Neural progenitor cell (in vitro differentiated cells): ENCODE measurements around the gene NOXRED1. TPM values are rescaled to one million over a fixed set of nuclear protein-coding genes. Genes with fewer than 3 reads are reported as not detected.

Source experiments
- DNase-seq: peaks from one replicate; pipeline ENCODE4 v3.0.0-alpha.2; 2016; ENCODE audit warnings: low spot score
- H2AFZ ChIP-seq: fragments of 200-600 bp; sonication (generic); replicated peaks from 2 replicates; pipeline ENCODE4 v1.6.1; 2016; ENCODE audit warnings: antibody characterized with exemption
- H3F3A ChIP-seq: fragments of 200-600 bp; sonication (generic); 2 replicates; pipeline ENCODE4 v1.6.1; 2016; ENCODE audit warnings: antibody characterized with exemption, low read depth
- H3K27ac ChIP-seq: fragments of 200-600 bp; sonication (generic); 2 replicates; pipeline ENCODE4 v1.5.1; 2016; ENCODE audit warnings: mild to moderate bottlenecking
- H3K27me3 ChIP-seq: fragments of 200-600 bp; sonication (generic); 2 replicates; pipeline ENCODE4 v1.6.1; 2016; ENCODE audit warnings: mild to moderate bottlenecking, moderate library complexity
- H3K36me3 ChIP-seq: fragments of 200-600 bp; sonication (generic); 2 replicates; pipeline ENCODE4 v1.5.1; 2016
- H3K4me1 ChIP-seq: fragments of 200-600 bp; sonication (generic); 2 replicates; pipeline ENCODE4 v1.6.1; 2016; ENCODE audit warnings: mixed run types
- H3K4me2 ChIP-seq: fragments of 200-600 bp; sonication (generic); 2 replicates; pipeline ENCODE4 v1.6.1; 2016
- H3K4me3 ChIP-seq: fragments of 200-600 bp; sonication (generic); 2 replicates; pipeline ENCODE4 v1.5.1; 2016
- H3K79me2 ChIP-seq: fragments of 200-600 bp; sonication (generic); 2 replicates; pipeline ENCODE4 v1.6.1; 2016; ENCODE audit warnings: low read depth
- H3K9ac ChIP-seq: fragments of 200-600 bp; sonication (generic); 2 replicates; pipeline ENCODE4 v1.6.1; 2016
- H3K9me3 ChIP-seq: fragments of 200-600 bp; sonication (generic); 2 replicates; pipeline ENCODE4 v1.5.1; 2016; ENCODE audit warnings: low read depth
- H4K20me1 ChIP-seq: fragments of 200-600 bp; sonication (generic); 2 replicates; pipeline ENCODE4 v1.6.1; 2016; ENCODE audit warnings: low read depth
- H3K27ac Mint-ChIP-seq: 3 replicates; pipeline ENCODE4 v1.8.0; 2021; ENCODE audit warnings: mixed read lengths
- H3K27me3 Mint-ChIP-seq: 2 replicates; pipeline ENCODE4 v1.8.0; 2022; ENCODE audit warnings: low read depth, mild to moderate bottlenecking, inconsistent platforms, moderate library complexity, mixed read lengths; ENCODE audit not compliant: insufficient read depth
- H3K36me3 Mint-ChIP-seq: 3 replicates; pipeline ENCODE4 v1.8.0; 2021; ENCODE audit warnings: mixed read lengths
- H3K4me1 Mint-ChIP-seq: 3 replicates; pipeline ENCODE4 v1.8.0; 2021; ENCODE audit warnings: mixed read lengths
- H3K4me3 Mint-ChIP-seq: 3 replicates; pipeline ENCODE4 v1.8.0; 2021; ENCODE audit warnings: mild to moderate bottlenecking, moderate library complexity, mixed read lengths
- H3K9me3 Mint-ChIP-seq: 3 replicates; pipeline ENCODE4 v1.8.0; 2020; ENCODE audit warnings: mixed read lengths
- EZH2 ChIP-seq: fragments of 200-600 bp; sonication (generic); IDR thresholded peaks from 2 replicates; pipeline ENCODE4 v1.6.1; 2017; ENCODE audit warnings: antibody characterized with exemption, mild to moderate bottlenecking, moderate library complexity
- EZH2phosphoT487 ChIP-seq: fragments of 200-600 bp; sonication (generic); IDR thresholded peaks from 2 replicates; pipeline ENCODE4 v1.6.1; 2017; ENCODE audit warnings: antibody characterized with exemption
- small RNA-seq: library from RNA; depleted of rRNA; stranded (forward); fragments of <200 nt; gene quantifications from one replicate; pipeline ENCODE3, GENCODE V24; 2015
- total RNA-seq: library from RNA; depleted of rRNA; stranded (reverse); fragments of >200 nt; gene quantifications from 2 replicates; pipeline ENCODE4 v1.2.3, GENCODE V29; 2015; ENCODE audit warnings: low replicate concordance
- TF ChIP-seq, protein P1 (sequence below): fragments of 200-600 bp; sonication (generic); IDR thresholded peaks from 2 replicates; pipeline ENCODE4 v1.5.1; 2017; ENCODE audit warnings: antibody characterized with exemption, mild to moderate bottlenecking

Gene NOXRED1
- total RNA-seq, 1 donor from 2014 or later, result 0.07 TPM

DNA sequence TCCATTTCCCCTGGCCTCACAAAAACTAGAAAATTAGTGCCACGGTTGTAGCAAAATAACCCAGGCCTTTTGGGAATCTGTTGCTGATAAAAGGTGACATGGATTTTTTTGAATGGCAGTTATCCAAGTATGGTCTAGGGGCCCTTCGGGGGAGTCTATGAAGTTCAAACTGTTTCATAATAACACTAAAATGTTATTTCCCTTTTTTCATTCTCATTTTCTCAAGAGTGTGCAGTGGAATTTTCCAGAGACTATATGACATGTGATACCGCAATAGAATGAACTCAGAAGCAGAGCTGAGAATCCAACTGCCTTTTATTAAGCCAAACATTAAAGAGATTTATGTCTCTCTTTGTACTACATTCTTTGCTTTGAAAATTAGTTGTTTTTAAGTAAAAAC is 75.6 kb downstream of the NOXRED1 start:
- peaks cover 21% of the 10 kb centered on the region for H3K36me3 Mint-ChIP-seq
- H3K9me3 Mint-ChIP-seq, result no peaks in the 10 kb centered on the region
- H3K79me2 ChIP-seq, result no peaks in the 10 kb centered on the region
- H3K27me3 Mint-ChIP-seq, result no peaks in the 10 kb centered on the region
- peaks cover 4% of the 10 kb centered on the region for H3K4me1 ChIP-seq
- H3K4me3 Mint-ChIP-seq, result no peak overlapping the region
- no peaks in the 10 kb centered on the region for H3K9me3 ChIP-seq
- H2AFZ ChIP-seq, result no peak overlapping the region
- H3K27ac Mint-ChIP-seq, result no peak overlapping the region
- H3K27ac ChIP-seq, result no peak overlapping the region
- H4K20me1 ChIP-seq, result no peaks in the 10 kb centered on the region
- H3K9ac ChIP-seq, result no peak overlapping the region
- no peaks in the 10 kb centered on the region for H3K36me3 ChIP-seq
- no peak for TF ChIP-seq EZH2
- TF ChIP-seq, protein P1, sequence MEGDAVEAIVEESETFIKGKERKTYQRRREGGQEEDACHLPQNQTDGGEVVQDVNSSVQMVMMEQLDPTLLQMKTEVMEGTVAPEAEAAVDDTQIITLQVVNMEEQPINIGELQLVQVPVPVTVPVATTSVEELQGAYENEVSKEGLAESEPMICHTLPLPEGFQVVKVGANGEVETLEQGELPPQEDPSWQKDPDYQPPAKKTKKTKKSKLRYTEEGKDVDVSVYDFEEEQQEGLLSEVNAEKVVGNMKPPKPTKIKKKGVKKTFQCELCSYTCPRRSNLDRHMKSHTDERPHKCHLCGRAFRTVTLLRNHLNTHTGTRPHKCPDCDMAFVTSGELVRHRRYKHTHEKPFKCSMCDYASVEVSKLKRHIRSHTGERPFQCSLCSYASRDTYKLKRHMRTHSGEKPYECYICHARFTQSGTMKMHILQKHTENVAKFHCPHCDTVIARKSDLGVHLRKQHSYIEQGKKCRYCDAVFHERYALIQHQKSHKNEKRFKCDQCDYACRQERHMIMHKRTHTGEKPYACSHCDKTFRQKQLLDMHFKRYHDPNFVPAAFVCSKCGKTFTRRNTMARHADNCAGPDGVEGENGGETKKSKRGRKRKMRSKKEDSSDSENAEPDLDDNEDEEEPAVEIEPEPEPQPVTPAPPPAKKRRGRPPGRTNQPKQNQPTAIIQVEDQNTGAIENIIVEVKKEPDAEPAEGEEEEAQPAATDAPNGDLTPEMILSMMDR, result no peak
- no peak overlapping the region for H3K4me2 ChIP-seq
- no peak for DNase-seq
- H3K4me3 ChIP-seq, result no peak overlapping the region
- peaks cover 5% of the 10 kb centered on the region for H3K4me1 Mint-ChIP-seq
- no peaks in the 10 kb centered on the region for H3K27me3 ChIP-seq
- no peaks in the 10 kb centered on the region for H3F3A ChIP-seq

- Mint-ChIP-seq H3K27ac (no peak overlapping the region), H3K27me3 (no peaks in the 10 kb centered on the region), H3K36me3 (peaks cover 23% of the 10 kb centered on the region), H3K4me3 (no peak overlapping the region), H3K9me3 (no peaks in the 10 kb centered on the region), H3K4me1 (peaks cover 5% of the 10 kb centered on the region)
- H3K4me1 ChIP-seq, result peaks cover 4% of the 10 kb centered on the region
- no peaks in the 10 kb centered on the region for H3K27me3 ChIP-seq
- H3K79me2 ChIP-seq, result no peaks in the 10 kb centered on the region
- no peaks in the 10 kb centered on the region for H4K20me1 ChIP-seq
- no peak overlapping the region for H3K4me2 ChIP-seq
- H3K9me3 ChIP-seq, result no peaks in the 10 kb centered on the region
- H3K27ac ChIP-seq, result no peak overlapping the region
- H3K9ac ChIP-seq, result no peak overlapping the region
- no peaks in the 10 kb centered on the region for H3F3A ChIP-seq
- no peak overlapping the region for H3K4me3 ChIP-seq
- TF ChIP-seq EZH2phosphoT487, result no peak
- TF ChIP-seq, protein P1, result no peak
- TF ChIP-seq EZH2, result no peak
- DNase-seq, result no peak
- no peak overlapping the region for H2AFZ ChIP-seq
- no peaks in the 10 kb centered on the region for H3K36me3 ChIP-seq
These were observed 76.8 kb downstream of the NOXRED1 start for GRCh38 chr14:77346495-77346894.

GRCh38 chr14:77344377-77344996 is 78.8 kb downstream of the NOXRED1 start:
- H3K36me3 ChIP-seq, result no peaks in the 10 kb centered on the region
- H3K4me3 ChIP-seq, result no peak overlapping the region
- H2AFZ ChIP-seq, result no peak overlapping the region
- no peaks in the 10 kb centered on the region for H3F3A ChIP-seq
- H3K9me3 ChIP-seq, result no peaks in the 10 kb centered on the region
- Mint-ChIP-seq H3K4me1 (peaks cover 5% of the 10 kb centered on the region), H3K27me3 (no peaks in the 10 kb centered on the region), H3K27ac (no peak overlapping the region), H3K9me3 (no peaks in the 10 kb centered on the region), H3K4me3 (no peak overlapping the region), H3K36me3 (peaks cover 24% of the 10 kb centered on the region)
- no peak overlapping the region for H3K27ac ChIP-seq
- TF ChIP-seq, protein P1, result no peak
- TF ChIP-seq EZH2 (no peak), EZH2phosphoT487 (no peak)
- H4K20me1 ChIP-seq, result no peaks in the 10 kb centered on the region
- no peak overlapping the region for H3K9ac ChIP-seq
- H3K4me1 ChIP-seq, result peaks cover 4% of the 10 kb centered on the region
- DNase-seq, result no peak
- H3K27me3 ChIP-seq, result no peaks in the 10 kb centered on the region
- no peak overlapping the region for H3K4me2 ChIP-seq
- no peaks in the 10 kb centered on the region for H3K79me2 ChIP-seq

Small RNA genes lying within 50 kb of the gene (small RNA-seq; reads per million reads assigned to genes)
- not detected for gene RF00404

Other genes with a start within 250 kb of the NOXRED1 start
- 1.1 and 1.5 TPM in 2 replicates for gene TMEM63C, start 241.7 kb downstream of the NOXRED1 start, total RNA-seq
- not detected in 2 replicates for gene NGB, start 152.3 kb downstream of the NOXRED1 start, total RNA-seq
- gene POMT2, start 102.6 kb downstream of the NOXRED1 start, total RNA-seq, result 6.2 and 14.7 TPM in 2 replicates
- gene GSTZ1, start 102.5 kb downstream of the NOXRED1 start, total RNA-seq, result 44.2 and 52.5 TPM in 2 replicates
- gene TMED8, start 46.4 kb downstream of the NOXRED1 start, total RNA-seq, result 19.1 and 23.5 TPM in 2 replicates
- 2.2 and 2.4 TPM in 2 replicates for gene SAMD15, start 46.1 kb downstream of the NOXRED1 start, total RNA-seq
- 29.7 and 31.2 TPM in 2 replicates for gene VIPAS39, start 34.1 kb upstream of the NOXRED1 start, total RNA-seq
- gene AHSA1, start 34.6 kb upstream of the NOXRED1 start, total RNA-seq, result 102 and 185 TPM in 2 replicates
- 0.07 and 0.12 TPM in 2 replicates for gene ISM2, start 75.3 kb upstream of the NOXRED1 start, total RNA-seq
- gene SPTLC2, start 193.1 kb upstream of the NOXRED1 start, total RNA-seq, result 8.0 and 12.3 TPM in 2 replicates